ENCODE data around the gene AGPAT3.

The AGPAT3 gene

DNA sequence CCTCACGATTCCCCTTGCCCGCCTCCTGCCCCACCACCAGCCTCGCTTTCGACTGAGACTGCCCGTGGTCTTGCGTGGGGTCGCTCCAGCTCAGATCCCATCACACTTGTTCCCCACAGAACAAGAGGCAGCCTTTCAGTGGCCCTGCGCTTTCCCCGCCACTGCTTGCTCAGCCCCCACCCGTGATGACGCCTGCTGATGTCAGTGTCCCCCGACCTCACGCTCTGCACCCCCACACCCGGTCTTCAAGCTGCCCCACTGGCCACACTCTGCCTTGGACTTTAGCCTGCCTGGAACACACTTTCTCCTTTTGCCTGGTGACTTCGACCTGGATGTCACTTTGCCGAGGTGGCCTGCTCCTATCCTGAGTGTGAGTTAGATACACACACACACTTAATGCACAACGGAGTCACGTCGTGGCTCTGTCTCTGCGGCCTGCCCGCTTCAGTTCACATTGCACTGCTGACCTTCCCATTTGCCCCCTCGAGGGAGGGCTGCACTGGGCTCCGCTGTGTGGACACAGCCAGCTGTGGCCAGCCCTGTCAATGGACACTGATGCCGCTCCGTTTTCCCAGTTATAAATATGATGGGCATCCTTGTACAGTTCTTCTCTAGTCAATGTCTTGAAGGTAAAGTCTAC is 13.0 kb downstream of the AGPAT3 start:
- in situ Hi-C loops (cut with HindIII; ENCODE audit: low pct_ligation_motif_present, low pct_unique_long_range_greater_than_20kb, low sequenced_read_pairs), result no loop called here
- no peak for DNase-seq

GRCh38 chr21:43879348-43880110 is 14.5 kb downstream of the AGPAT3 start:
- in situ Hi-C loops (cut with HindIII; ENCODE audit: low pct_ligation_motif_present, low pct_unique_long_range_greater_than_20kb, low sequenced_read_pairs), result no loop called here
- no peak for DNase-seq

DNA sequence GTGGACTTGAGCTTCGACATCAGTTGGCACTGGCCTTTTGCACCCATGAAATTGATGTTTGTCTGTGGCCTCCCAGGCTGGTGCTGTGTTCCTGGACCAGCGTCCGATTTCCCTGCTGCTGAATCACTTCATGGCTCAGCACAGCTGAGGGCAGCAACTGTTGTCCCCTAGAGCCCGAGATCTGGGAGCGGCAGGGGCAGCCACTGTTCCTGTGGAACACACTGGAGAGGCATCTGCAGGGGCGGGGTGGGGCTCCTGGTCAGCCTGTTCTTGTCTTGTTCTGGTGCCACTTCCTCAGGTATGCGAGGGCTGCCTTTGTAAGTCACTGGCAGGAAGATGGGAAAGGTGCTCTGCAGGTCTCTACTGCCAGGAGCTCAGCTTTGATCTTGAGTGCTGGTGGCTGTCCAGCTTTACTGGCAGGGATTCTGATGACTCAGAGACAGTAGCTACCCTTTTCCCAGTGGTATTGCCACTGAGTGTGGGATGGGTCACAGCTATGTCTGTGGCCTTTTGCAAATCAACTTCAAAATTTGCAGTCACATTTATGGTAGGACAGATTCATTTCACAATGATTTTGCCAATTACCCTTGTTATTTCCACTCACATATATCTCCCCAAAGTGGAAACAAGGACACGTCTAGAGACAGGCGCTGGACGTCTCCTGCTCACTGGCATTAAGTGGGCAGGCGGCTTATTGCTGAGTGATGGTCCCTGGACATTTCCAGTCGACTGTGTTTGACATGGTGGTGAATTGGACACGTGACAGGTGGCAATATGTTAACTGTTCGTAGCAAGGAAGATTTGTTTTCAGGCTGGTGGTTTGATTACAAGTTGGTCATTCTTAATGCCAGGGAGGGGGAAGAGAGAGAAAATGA is 15.3 kb downstream of the AGPAT3 start:
- no peak for DNase-seq
- in situ Hi-C loops (cut with HindIII; ENCODE audit: low pct_ligation_motif_present, low pct_unique_long_range_greater_than_20kb, low sequenced_read_pairs), result no loop called here

DNA sequence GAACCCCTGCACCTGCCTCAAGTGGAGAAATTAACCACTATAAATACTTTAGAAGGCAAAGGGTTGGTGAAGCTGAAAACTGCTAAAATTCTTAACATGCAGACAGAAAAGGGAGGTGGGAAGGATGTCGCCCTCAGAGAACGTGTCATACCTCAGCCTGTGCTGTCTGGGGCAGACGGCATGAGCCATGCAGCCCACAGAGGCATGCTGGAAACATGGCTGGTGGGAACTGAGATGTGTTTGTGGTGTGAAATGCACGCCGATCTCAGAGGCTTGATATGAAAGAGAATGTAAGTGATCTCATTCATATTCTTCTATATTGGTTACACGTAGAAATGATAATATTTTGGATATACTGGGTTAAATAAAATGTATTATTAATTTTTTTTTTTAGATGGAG is 16.3 kb downstream of the AGPAT3 start:
- DNase-seq, result no peak
- in situ Hi-C loops (cut with HindIII; ENCODE audit: low pct_ligation_motif_present, low pct_unique_long_range_greater_than_20kb, low sequenced_read_pairs), result no loop called here

DNA sequence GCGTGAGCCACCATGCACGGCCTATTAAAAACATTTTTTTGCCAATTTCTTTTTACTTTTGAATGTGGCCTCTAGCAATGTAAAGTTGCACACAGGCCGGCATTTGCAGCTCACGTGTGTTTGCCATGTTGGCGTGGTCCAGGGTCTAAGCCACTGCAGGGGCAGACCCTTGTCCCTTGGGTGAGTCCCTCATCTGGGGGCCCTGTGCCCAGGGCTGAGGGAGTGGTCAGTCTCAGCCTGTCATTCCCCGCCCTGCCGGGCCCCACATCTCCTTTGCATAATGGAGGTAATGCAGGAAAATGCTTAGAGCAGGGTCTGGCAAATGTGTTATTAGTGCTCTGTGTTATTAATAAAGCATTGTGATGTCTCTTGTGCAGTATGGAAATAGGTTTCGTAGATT is 16.9 kb downstream of the AGPAT3 start:
- no peak for DNase-seq
- in situ Hi-C loops (cut with HindIII; ENCODE audit: low pct_ligation_motif_present, low pct_unique_long_range_greater_than_20kb, low sequenced_read_pairs), result no loop called here

DNA sequence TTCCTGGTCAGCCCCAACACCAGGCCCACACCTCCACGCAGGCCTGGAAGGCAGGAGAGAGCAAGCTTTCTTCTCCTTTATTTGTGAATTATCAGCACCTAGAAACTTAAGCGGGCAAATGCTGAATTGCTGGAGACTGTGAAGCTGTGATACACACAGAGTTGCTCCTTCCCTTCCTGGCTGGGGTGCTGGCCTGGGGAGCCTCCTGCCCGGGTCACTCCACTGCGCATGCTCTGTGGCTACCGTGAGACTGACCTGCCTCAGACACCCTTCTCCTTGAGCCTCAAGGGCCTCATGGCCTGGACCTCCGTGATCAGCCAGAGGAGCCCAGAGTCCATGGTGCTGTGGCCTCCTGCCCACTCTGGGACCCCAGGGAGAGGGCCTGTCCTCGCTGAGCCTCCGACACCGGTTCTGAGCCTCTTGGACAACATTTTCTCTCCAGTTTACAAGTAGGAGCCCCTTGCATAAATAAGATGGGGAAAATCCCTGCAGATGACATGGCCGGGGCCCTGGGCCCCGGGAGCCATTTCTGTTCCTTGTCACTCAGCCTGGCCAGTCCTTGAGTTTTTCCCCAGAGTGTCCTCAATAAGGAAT is 18.0 kb downstream of the AGPAT3 start:
- in situ Hi-C loops (cut with HindIII; ENCODE audit: low pct_ligation_motif_present, low pct_unique_long_range_greater_than_20kb, low sequenced_read_pairs), result no loop called here
- no peak for DNase-seq

DNA sequence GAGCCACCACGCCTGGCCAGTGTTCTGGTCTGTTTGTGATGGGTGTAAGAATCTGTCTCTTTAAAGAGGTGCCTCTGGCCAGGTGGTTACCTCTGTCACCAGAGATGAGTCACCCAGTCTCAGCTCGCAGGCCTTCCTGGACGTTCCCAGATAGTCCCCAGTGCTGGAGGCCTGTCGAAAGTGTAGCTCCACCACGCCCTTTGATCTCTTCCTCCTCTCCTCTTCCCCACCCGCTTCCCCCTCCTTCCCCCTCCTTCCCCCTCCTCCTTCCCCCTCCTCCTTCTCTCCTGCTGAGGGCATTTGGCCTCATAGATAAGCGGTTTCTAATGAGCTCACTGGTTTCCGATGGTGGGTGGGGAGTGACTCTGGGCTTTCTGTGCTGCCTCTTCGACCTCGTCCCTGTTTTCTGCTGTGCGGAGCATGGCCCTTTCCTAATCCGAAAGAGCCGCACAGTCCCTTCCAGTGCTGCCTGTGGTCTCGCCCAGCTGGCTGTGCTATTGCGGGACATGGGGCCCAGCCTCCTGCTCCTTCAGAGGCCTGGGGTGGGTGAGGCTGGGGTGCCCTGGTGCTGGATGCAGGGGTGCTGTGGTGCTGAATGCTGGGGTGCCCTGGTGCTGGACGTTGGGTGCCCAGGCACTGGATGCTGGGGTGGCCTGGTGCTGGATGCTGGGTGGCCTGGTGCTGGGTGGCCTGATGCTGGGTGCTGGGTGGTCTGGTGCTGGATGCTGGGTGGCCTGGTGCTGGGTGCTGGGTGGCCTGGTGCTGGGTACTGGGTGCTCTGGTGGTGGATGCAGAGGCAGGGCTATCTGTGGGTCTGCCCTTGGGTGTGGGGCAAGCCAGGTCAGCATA is 19.2 kb downstream of the AGPAT3 start:
- in situ Hi-C loops (cut with HindIII; ENCODE audit: low pct_ligation_motif_present, low pct_unique_long_range_greater_than_20kb, low sequenced_read_pairs), result no loop called here
- no peak for DNase-seq

- in situ Hi-C loops (cut with HindIII; ENCODE audit: low pct_ligation_motif_present, low pct_unique_long_range_greater_than_20kb, low sequenced_read_pairs), result no loop called here
These were observed 19.9 kb downstream of the AGPAT3 start for GRCh38 chr21:43884861-43885417.

DNA sequence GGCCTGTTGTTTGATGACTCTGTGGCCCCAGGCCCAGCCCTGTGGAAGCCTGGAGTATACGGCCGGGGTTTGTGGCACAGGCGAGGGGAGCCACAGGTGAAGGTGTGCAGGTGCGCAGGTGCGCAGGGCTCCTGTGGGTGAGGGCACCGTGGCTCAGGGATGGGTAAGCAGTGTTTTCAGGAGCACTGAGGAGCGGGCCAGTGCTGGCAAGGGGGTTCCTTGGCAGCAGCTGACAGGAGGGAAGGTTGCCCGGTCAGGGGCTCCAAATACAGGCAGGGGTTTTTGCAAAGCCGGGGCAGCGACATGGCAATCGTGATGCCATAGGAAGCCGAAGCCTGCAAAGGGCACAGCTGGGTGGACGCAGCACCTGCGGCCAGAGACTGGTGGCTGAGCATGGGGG is 20.7 kb downstream of the AGPAT3 start:
- DNase-seq, result no peak
- in situ Hi-C loops (cut with HindIII; ENCODE audit: low pct_ligation_motif_present, low pct_unique_long_range_greater_than_20kb, low sequenced_read_pairs), result no loop called here

More at GRCh38 chr21:43884861-43885417, 19.9 kb downstream of the AGPAT3 start:
- DNase-seq, result no peak

DNA sequence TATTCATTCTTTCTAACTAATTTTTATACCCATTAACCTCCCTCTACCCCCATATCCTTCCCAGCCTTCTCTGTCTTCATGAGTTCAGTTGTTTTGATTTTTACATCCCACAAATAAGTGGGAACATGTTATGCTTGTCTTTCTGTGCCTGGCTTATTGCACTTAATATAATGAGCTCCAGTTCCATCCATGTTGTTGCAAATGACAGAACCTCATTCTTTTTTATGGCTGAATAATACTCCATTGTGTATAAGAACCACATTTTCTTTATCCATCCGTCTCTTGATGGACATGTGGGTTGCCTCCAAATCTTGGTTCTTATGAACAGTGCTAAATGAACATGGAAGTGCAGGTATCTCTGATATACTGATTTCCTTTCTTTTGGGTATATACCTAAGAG is 21.5 kb downstream of the AGPAT3 start:
- no peak for DNase-seq
- in situ Hi-C loops (cut with HindIII; ENCODE audit: low pct_ligation_motif_present, low pct_unique_long_range_greater_than_20kb, low sequenced_read_pairs), result no loop called here

GRCh38 chr21:43889069-43889468 is 24.0 kb downstream of the AGPAT3 start:
- DNase-seq, result no peak
- in situ Hi-C loops (cut with HindIII; ENCODE audit: low pct_ligation_motif_present, low pct_unique_long_range_greater_than_20kb, low sequenced_read_pairs), result no loop called here

DNA sequence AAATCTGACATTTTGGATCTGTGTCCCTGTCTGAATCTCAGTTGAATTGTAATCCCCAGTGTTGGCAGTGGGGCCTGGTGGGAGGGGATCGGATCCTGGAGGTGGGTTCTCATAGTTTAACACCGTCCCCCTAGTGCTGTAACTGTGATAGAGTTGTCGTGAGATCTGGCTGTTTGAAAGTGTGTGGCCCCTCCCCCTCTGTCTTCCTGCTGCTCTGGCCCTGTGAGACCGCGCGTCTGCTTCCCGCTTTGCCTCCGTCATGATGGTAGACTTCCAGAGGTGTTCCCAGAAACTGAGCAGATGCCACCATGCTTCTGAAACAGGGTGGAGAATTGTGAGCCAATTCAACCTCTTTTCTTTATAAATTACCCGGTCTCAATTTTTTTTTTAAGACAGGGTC is 25.0 kb downstream of the AGPAT3 start:
- no peak for DNase-seq
- in situ Hi-C loops (cut with HindIII; ENCODE audit: low pct_ligation_motif_present, low pct_unique_long_range_greater_than_20kb, low sequenced_read_pairs), result no loop called here

- in situ Hi-C loops (cut with HindIII; ENCODE audit: low pct_ligation_motif_present, low pct_unique_long_range_greater_than_20kb, low sequenced_read_pairs), result no loop called here
- DNase-seq, result no peak
These were observed 27.3 kb downstream of the AGPAT3 start for GRCh38 chr21:43892334-43892733.

GRCh38 chr21:43892984-43893535 is 28.0 kb downstream of the AGPAT3 start:
- in situ Hi-C loops (cut with HindIII; ENCODE audit: low pct_ligation_motif_present, low pct_unique_long_range_greater_than_20kb, low sequenced_read_pairs), result no loop called here
- no peak for DNase-seq

DNA sequence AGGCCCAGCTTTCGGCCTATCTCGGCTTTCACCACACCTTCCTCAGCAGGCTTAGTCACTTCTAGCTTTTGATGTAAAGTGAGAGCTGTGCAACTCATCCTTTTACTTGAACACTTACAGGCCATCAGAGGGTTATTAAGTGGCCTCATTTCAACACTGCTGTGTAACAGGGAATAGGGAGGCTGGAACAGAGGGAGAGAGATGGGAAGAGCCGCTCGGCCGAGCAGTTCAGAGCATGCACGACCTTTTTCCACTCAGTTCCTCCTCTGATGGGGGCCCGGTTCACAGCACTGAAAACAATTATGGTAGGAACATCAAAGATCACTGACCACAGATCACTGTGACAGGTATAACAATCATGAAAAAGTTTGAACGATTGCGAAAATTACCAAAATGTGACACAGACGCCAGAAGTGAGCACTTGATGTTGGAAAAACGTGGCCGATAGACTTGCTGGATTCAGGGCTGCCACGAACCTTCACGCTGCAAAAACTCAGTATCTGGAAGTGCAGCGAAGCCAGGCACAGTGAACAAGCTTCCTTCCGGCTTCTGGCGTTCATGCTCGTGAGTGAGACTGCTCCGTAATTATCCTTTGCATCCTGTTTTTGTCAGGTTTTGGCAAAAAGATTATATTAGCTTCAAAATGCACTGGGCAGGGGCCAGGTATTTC is 28.6 kb downstream of the AGPAT3 start:
- DNase-seq, result no peak
- in situ Hi-C loops (cut with HindIII; ENCODE audit: low pct_ligation_motif_present, low pct_unique_long_range_greater_than_20kb, low sequenced_read_pairs), result no loop called here

- in situ Hi-C loops (cut with HindIII; ENCODE audit: low pct_ligation_motif_present, low pct_unique_long_range_greater_than_20kb, low sequenced_read_pairs), result no loop called here
- no peak for DNase-seq
These were observed 29.2 kb downstream of the AGPAT3 start for GRCh38 chr21:43894206-43894577.

DNA sequence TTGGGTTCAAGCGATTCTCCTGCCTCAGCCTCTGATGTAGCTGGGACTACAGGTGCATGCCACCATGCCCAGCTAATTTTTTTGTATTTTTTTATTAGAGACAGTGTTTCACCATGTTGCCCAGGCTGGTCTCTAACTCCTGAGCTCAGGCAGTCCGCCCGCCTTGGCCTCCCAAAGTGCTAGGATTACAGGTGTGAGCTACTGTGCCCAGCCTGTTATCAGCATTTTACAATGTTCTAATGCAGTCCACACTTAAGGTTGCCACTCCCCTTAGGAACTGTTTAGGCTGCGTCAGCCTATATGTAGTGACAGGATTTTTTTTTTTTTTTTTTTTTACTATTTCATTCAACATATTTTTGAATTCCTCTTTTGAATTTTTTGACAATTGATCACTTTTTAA is 30.2 kb downstream of the AGPAT3 start:
- in situ Hi-C loops (cut with HindIII; ENCODE audit: low pct_ligation_motif_present, low pct_unique_long_range_greater_than_20kb, low sequenced_read_pairs), result no loop called here
- no peak for DNase-seq

All from ACHN (cell line).